G401 (cell line): ENCODE results near the gene ROM1. TPM values are rescaled to one million over a fixed set of nuclear protein-coding genes. Genes with fewer than 3 reads are reported as not detected.
"Not testable (repeated sequence)": the region's sequence is repeated elsewhere in the genome, so short reads cannot be mapped to it uniquely, and the experiment has no call there.

Experiments used
- DNase-seq: peaks from one replicate; pipeline ENCODE4 v3.0.0-alpha.2; 2015; ENCODE audit warnings: low spot score
- in situ Hi-C: cut with HindIII; loops from 2 replicates; pipeline ENCODE4 v1.10.0; 2016; ENCODE audit warnings: low sequenced_read_pairs, mixed read lengths
- total RNA-seq: library from RNA; depleted of rRNA; stranded (reverse); fragments of >200 nt; shearing (Covaris generic); gene quantifications from 2 replicates; pipeline ENCODE4 v1.2.3, GENCODE V29; 2014; rRNA removed

ROM1 gene
- total RNA-seq, 1 experiment from 2014 or later, result 14.9 TPM

GRCh38 chr11:62644220-62644619 is 31.2 kb downstream of the ROM1 start:
- in situ Hi-C loops, result no loop called here
- no peak for DNase-seq

DNA sequence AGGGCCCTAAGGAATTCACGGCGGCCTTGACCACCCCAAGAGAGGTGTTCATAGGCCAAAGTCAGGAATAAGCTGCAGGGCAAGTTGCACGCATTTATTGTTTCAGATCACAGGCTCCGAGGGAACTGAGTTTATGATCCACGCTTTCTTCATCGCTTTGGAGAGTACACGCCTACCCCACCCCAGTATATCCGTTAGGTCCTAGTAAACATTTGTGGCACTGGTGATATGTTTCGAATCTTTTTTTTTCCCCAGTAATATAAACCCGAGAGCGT is 32.6 kb downstream of the ROM1 start:
- no peak for DNase-seq
- in situ Hi-C loops, result no loop called here

- peak; percentile 98 for DNase-seq
- in situ Hi-C loops, result no loop called here
Measured at GRCh38 chr11:62645946-62646824, 33.1 kb downstream of the ROM1 start, which contains the start of gene GANAB. Gene GANAB, minus strand, starts transcription at chr11:62646613. Its CDS starts 14 bp downstream, at chr11:62646599.

- no peak for DNase-seq
- in situ Hi-C loops, result no loop called here
Measured at GRCh38 chr11:62646825-62647608, 34.0 kb downstream of the ROM1 start.

- DNase-seq, result no peak
- in situ Hi-C loops, result no loop called here
Measured at GRCh38 chr11:62647609-62648005, 34.5 kb downstream of the ROM1 start.

- DNase-seq, result no peak
- in situ Hi-C loops, result no loop called here
Measured at GRCh38 chr11:62648185-62648966, 35.3 kb downstream of the ROM1 start.

DNA sequence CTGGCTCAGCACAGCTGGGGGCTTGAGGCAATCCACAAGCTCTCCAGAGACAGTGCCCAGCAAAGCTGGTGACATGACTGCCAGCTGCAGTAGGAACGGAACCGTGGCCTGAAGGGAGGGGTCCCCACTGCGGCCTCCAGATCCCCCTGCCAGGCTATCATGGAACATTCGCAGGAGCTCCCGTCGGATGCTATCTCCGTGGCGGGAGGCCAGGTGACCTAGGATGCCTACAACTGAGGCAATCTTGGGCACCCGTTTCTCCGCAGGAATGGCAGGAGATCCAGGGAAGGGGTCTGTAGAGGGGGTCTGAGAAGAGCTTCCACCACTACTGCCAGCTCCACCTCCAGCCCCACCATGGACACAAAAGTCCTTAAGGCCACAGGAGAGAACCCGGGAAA is 35.9 kb downstream of the ROM1 start:
- in situ Hi-C loops, result no loop called here
- no peak for DNase-seq

DNA sequence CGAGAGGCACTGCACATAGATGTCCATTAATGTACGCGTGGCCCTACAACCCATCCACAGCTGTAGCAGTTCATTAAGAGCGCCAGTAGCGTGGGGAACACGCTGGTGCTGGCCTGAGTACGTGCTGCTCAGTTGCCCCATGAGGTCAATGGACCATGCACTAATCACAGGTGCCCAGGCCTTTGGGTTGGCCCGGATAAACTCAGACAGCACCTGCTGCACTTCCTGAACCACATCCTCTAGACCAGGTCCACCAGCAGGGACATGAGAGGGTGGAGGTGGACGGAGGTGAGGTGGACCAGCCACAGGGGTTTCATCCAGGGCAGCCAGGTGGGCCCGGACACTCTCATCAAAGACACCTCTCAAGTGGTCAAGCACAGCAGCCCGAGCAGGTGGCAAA is 36.4 kb downstream of the ROM1 start:
- no peak for DNase-seq
- in situ Hi-C loops, result no loop called here

DNA sequence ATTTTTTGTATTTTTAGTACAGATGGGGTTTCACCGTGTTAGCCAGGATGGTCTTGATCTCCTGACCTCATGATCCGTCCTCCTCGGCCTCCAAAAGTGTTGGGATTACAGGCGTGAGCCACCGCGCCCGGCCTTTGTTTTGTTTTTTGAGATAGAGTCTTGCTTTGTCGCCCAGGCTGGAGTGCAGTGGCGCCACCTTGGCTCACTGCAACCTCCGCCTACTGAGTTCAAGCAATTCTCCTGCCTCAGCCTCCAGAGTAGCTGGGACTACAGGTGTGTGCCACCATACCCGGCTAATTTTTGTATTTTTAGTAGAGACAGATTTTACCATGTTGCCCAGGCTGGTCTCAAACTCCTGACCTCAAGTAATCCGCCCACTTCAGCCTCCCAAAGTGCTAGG is 37.2 kb downstream of the ROM1 start:
- in situ Hi-C loops, DNase-seq: not testable (repeated sequence)

DNA sequence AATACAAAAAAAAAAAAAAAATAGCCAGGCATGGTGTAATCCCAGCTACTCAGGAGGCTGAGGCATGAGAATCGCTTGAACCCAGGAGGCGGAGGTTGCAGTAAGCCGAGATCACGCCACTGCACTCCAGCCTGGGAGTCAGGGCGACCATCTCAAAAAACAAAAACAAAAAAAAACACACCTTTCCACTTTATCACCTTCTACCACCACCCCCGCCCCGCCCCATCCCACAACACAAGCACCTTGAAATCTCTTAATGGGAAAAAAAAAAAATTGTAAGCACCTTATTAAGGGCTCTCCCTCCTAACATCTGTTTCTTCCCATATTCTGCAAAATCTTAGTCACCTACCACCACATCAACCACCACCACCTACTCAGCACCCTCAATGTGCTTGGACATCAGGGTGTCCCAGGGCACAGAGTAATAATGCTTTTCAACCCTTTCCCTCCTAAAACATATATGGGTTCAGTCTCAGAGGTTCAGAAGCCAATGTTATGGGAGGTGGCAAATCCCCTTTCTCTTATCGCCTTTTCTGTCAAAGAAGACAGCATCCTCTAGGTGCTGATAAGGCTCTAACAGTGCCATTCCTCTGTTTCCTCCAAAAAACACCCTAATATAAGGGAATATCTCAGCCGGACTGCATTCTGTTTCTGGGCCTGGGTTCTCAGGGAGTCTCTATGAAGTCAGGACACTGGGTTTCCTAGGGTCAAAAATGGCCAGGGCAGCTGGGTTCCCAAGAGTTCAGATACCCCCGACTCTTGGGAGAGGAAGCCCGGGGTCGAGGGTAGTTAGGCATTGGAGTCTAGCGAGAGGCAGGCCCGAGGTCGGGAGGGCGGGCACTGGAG is 39.3 kb downstream of the ROM1 start:
- DNase-seq, result no peak
- in situ Hi-C loops, result no loop called here

DNA sequence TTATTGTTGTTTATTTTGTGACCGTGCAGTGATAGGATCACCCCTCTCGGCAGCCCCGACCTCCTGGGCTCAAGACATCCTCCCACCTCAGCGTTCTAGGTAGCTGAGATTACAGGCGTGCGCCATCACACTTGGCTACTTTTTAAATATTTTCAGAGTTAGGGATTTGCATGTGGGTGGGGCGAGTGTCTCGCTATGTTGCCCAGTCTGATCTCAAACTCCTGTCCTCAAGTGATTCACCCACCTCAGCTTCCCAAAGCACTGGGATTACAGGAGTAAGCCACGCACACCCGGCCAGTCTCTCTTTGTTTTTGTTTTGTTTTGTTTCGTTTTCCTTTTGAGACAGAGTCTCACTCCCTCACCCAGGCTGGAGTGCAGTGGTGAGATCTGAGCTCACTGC is 41.2 kb downstream of the ROM1 start:
- no peak for DNase-seq
- in situ Hi-C loops, result no loop called here

GRCh38 chr11:62656796-62657429 is 43.9 kb downstream of the ROM1 start:
- no peak for DNase-seq
- in situ Hi-C loops, result no loop called here

DNA sequence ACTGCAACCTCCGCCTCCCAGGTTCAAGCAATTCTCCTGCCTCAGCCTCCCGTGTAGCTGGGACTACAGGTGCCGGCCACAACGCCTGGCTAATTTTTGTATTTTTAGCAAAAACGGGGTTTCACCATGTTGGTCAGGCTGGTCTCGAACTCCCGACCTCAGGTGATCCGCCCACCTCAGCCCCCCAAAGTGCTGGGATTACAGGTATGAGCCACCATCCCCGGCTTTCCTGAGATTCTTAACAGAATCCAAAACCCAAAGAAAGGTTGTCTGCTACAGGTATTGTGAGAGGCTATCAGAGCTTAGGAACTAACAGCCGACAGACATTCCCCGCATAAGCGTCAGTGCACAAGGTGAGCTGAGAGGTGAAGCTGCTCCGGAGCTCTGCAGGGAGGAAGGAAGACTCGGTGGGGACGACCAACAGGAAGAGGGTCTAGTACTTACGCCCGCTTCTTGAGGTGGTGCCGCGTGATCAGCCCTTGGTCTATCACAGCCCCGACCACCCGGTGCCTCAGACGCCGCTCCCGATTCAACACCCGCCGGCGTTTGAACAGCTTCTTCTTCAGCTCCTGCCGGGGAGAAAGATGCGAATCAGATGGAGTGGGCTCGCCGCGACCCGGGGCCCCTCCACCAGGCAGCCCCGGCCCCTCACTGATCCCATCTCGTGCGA is 51.5 kb downstream of the ROM1 start:
- DNase-seq, result peak; percentile 71
- in situ Hi-C loops, result no loop called here

Other genes starting within 250 kb of the ROM1 start
- not detected in 2 replicates for gene SCGB1A1, start 194.2 kb upstream of the ROM1 start, total RNA-seq
- 161 and 197 TPM in 2 replicates for gene AHNAK, start 66.5 kb upstream of the ROM1 start, total RNA-seq
- gene EEF1G, start 39.4 kb upstream of the ROM1 start, total RNA-seq, result 3,525 and 3,828 TPM in 2 replicates
- gene TUT1, start 21.7 kb upstream of the ROM1 start, total RNA-seq, result 16.5 and 17.6 TPM in 2 replicates
- 190 and 224 TPM in 2 replicates for gene MTA2, start 11.4 kb upstream of the ROM1 start, total RNA-seq
- 33.2 and 55.7 TPM in 2 replicates for gene EML3, start 482 bp upstream of the ROM1 start, total RNA-seq
- gene B3GAT3, start 8.7 kb downstream of the ROM1 start, total RNA-seq, result 58.5 and 67.4 TPM in 2 replicates
- 289 and 394 TPM in 2 replicates for gene GANAB, start 33.4 kb downstream of the ROM1 start, total RNA-seq
- 30.0 and 33.5 TPM in 2 replicates for gene INTS5, start 40.0 kb downstream of the ROM1 start, total RNA-seq
- gene C11orf98, start 52.0 kb downstream of the ROM1 start, total RNA-seq, result 117 and 157 TPM in 2 replicates
- 12.7 and 13.5 TPM in 2 replicates for gene CSKMT, start 52.1 kb downstream of the ROM1 start, total RNA-seq
- gene UQCC3, start 58.4 kb downstream of the ROM1 start, total RNA-seq, result 23.0 and 28.7 TPM in 2 replicates
- gene LBHD1, start 59.0 kb downstream of the ROM1 start, total RNA-seq, result 1.8 and 3.7 TPM in 2 replicates
- 139 and 203 TPM in 2 replicates for gene UBXN1, start 65.8 kb downstream of the ROM1 start, total RNA-seq
- gene LRRN4CL, start 76.3 kb downstream of the ROM1 start, total RNA-seq, result 0.07 and 0.12 TPM in 2 replicates
- gene BSCL2, start 94.2 kb downstream of the ROM1 start, total RNA-seq, result 48.7 and 59.6 TPM in 2 replicates
- 0.14 TPM in 1 of 2 replicates, not detected in the other for gene GNG3, start 94.4 kb downstream of the ROM1 start, total RNA-seq
- gene HNRNPUL2, start 114.2 kb downstream of the ROM1 start, total RNA-seq, result 13.5 and 14.9 TPM in 2 replicates
- 34.3 and 47.2 TPM in 2 replicates for gene TTC9C, start 115.2 kb downstream of the ROM1 start, total RNA-seq
- gene ZBTB3, start 140.9 kb downstream of the ROM1 start, total RNA-seq, result 10.6 and 14.1 TPM in 2 replicates
- 96.3 and 110 TPM in 2 replicates for gene POLR2G, start 148.3 kb downstream of the ROM1 start, total RNA-seq
- gene TAF6L, start 158.1 kb downstream of the ROM1 start, total RNA-seq, result 38.3 and 55.0 TPM in 2 replicates
- 33.6 and 103 TPM in 2 replicates for gene TMEM179B, start 174.1 kb downstream of the ROM1 start, total RNA-seq
- 52.9 and 55.5 TPM in 2 replicates for gene TMEM223, start 178.7 kb downstream of the ROM1 start, total RNA-seq
- gene NXF1, start 192.2 kb downstream of the ROM1 start, total RNA-seq, result 10.2 and 23.3 TPM in 2 replicates
- gene STX5, start 218.8 kb downstream of the ROM1 start, total RNA-seq, result 40.9 and 49.0 TPM in 2 replicates
- not detected in 2 replicates for gene TEX54, start 219.6 kb downstream of the ROM1 start, total RNA-seq
- 103 and 110 TPM in 2 replicates for gene WDR74, start 226.3 kb downstream of the ROM1 start, total RNA-seq